Jurkat, Clone E6-1 (cell line): ENCODE data around the gene TGOLN2.
"Not testable (repeated sequence)": the region's sequence is repeated elsewhere in the genome, so short reads cannot be mapped to it uniquely, and the experiment has no call there.

Source experiments
- DNase-seq: peaks from one replicate; pipeline ENCODE4 v3.0.0-alpha.2; 2011; ENCODE audit warnings: low read depth, low spot score
- H3K4me3 ChIP-seq: 2 replicates; pipeline ENCODE4 v1.5.1; 2011; ENCODE audit warnings: mild to moderate bottlenecking, low read length, control low read depth, moderate library complexity

Gene TGOLN2

DNA sequence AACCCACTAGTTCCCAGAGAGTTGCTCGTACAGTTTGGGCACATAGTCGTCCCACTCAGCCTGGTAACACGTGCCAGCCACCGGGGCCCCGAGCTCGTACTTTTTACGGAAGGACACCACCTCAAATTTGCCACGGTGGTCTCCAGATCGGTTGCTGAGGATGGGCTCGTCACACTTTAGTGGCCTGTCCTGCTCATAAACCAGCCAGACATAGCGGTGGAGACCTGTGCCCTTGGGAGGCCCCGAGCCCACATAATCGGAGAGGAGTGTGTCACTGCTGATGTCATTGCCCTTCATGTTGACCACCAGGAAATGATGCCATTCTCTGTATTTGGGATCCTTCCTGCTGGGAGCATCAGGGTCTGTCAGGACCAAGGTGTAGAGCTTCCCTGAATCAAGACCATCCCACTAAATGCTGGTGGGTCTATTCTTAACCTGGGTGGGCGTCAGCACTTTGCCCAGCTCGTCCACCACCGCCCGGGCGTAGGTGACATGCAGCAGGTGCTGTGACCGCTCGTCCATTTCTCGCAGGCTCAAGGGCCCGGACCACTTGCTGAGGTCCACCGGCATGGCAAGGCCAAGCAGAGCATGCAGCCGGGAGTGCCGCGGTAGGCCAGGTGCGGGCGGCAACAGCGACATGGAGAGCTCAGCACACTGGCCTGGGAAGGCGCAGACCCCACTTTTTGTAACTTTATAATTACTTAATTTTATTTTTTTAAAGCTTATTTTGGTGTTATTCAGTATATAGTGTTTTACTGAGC, 13.7 kb upstream of the TGOLN2 start:
- no peak for DNase-seq
- no peak overlapping the region for H3K4me3 ChIP-seq

DNA sequence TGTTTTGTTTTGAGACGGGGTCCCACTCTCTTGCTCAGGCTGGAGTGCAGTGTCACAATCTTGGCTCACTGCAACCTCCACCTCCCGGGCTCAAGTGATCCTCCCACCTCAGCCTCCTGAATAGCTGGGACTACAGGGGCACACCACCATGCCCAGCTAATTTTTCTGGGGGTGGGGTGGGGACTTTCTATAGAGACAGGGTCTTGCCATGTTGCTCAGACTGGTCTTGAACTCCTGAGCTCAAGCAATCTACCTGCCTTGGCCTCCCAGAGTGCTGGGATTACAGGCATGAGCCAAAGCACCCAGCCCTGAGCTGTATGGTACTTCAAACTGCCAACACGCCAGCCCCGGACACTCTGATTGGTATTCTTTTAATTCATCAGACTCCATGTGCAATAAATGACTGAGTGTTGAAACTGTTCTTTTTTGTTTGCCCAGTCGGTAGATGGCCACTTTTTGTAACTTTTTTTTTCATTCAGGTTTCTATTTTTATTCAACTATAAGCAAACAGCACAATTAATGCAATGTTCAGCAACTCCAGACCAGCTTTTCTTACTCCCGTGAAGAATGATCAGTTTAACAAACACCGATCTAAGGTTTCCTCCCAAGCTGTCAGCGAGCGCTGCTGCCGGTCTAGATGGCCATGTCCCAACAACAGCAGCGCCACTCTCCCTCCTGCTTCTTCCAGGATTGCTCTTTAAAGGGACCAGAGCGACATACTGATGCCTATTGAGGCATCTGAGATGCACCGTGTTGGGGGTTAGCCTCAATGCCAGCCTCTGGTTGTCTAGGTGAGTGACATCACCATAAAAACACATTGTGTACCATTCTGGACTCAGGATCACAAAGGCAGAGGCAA, 12.5 kb upstream of the TGOLN2 start:
- no peak overlapping the region for H3K4me3 ChIP-seq
- DNase-seq: no peak

- H3K4me3 ChIP-seq: no peak overlapping the region
- DNase-seq: no peak
Observed at GRCh38 chr2:85334928-85335327, 7.1 kb upstream of the TGOLN2 start.

DNA sequence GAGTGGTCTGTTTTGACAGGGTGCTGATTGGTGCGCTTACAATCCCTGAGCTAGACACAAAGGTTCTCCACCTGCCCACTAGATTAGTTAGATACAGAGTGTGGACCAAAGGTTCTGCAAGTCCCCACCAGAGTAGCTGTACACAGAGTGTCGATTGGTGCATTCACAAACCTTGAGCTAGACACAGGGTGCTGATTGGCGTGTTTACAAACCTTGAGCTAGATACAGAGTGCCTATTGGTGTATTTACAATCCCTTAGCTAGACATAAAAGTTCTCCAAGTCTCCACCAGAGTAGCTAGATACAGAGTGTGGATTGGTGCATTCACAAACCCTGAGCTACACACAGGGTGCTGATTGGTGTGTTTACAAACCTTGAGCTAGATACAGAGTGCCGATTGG, 6.1 kb upstream of the TGOLN2 start:
- not testable (repeated sequence) for H3K4me3 ChIP-seq, DNase-seq

- no peak for DNase-seq
- no peak overlapping the region for H3K4me3 ChIP-seq
Observed at GRCh38 chr2:85330839-85331636, 3.2 kb upstream of the TGOLN2 start.

DNA sequence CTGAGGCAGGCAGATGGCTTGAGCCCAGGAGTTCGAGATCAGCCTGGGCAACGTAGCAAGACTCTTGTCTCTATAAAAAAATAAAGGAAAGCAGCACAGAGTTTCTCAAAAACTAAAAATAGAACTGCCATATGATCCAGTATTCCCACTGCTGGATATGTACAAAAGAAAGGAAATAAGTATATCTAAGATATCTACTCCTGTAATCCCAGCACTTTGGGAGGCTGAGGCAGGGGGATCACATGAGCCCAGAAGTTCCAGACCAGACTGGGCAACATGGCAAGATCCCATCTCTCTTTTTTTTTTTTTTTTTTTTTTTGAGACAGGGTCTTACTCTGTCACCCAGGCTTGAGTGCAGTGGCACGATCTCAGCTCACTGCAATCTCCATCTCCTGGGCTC, 1.9 kb upstream of the TGOLN2 start:
- not testable (repeated sequence) for DNase-seq, H3K4me3 ChIP-seq

DNA sequence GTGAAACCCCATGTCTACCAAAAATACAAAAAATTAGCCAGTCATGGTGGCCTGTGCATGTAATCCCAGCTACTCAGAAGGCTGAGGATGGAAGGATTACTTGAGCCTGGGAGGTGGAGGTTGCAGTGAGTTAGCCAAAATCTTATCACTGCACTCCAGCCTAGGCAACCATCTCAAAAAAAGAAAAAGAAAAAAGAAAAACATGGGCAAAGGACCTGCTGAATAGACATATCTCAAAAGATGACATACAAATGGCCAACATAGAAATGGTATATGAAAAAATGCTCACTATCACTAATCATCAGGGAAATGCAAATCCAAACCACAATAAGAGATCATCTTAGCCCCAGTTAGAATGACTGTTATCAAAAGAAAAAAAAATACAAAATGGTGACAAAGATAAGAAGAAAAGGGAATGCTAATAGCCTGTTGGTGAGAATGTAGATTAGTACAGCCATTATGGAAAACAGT, 1.4 kb upstream of the TGOLN2 start:
- no peak overlapping the region for H3K4me3 ChIP-seq
- DNase-seq: no peak

DNA sequence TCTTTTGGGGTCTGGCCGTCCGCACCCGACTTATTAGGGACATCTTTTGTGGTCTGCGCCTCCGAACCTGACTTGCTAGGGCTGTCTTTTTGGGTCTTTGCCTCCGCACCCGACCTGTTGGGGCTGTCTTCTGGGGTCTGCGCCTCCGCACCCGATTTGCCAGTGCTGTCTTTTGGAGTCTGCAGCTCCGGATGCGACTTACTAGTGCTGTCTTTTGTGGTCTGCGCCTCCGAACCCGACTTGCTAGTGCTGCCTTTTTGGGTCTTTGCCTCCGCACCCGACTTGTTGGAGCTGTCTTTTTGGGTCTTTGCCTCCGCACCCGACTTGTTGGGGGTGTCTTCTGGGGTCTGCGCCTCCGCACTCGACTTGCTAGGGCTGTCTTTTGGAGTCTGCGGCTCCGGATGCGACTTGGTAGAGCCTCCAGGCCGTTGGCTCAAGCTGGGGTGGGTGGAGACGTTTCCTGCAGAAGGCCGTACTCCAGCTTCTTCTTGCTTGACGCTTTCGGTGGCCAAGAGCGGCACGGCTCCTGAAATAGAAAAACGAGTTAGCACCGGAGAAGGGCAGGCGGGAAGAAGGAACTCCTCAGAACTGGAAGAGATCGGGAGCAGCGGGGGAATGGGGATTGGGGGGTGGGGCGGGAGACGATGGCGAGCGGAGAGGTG, 498 bp downstream of the TGOLN2 start:
- DNase-seq: peak; percentile 63

GRCh38 chr2:85326406-85327159, 1.2 kb downstream of the TGOLN2 start:
- peak overlapping the region; percentile 99 for H3K4me3 ChIP-seq
- peak; percentile 56 for DNase-seq

More for the DNA sequence above, 498 bp downstream of the TGOLN2 start:
- peak overlapping the region; percentile 99 for H3K4me3 ChIP-seq

GRCh38 chr2:85325466-85325811, 2.4 kb downstream of the TGOLN2 start:
- no peak overlapping the region for H3K4me3 ChIP-seq
- no peak for DNase-seq

GRCh38 chr2:85324639-85325465, 2.9 kb downstream of the TGOLN2 start:
- no peak overlapping the region for H3K4me3 ChIP-seq

DNA sequence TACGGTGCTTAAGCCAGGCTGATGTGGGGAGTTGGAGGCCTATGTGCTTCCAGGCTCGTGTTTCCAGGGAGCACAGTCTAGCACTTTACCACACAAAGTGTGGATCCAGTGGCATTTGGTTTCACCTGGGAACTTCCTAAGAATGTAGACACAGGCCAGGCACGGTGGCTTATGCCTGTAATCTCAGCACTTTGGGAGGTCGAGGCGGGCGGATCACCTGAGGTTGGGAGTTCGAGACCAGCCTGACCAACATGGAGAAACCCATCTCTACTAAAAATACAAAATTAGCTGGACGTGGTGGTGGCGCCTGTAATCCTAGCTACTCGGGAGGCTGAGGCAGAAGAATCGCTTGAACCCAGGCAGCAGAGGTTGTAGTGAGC, 3.8 kb downstream of the TGOLN2 start:
- DNase-seq, H3K4me3 ChIP-seq: not testable (repeated sequence)

More at GRCh38 chr2:85324639-85325465, 2.9 kb downstream of the TGOLN2 start:
- DNase-seq: no peak

- DNase-seq: no peak
- no peak overlapping the region for H3K4me3 ChIP-seq
Observed at GRCh38 chr2:85323351-85323987, 4.3 kb downstream of the TGOLN2 start.

DNA sequence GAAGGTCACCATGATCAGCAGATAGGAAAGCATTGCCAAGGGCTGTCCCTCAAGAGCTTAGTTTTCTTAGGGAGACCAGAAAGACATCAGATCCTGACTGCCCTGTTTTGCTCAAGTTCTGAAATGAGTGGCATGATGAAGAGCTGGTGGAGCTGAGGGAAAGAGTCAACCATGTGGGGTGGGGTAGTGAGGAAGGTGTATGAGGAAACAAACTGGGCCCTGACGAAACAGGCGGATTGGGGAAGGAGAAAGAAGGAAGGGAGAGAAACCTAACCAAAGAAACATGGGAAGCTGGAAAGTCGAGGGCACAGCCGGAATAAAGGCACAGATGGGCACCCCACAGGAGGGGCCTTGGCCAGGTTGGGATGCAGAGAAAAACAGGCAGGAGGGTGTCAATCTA, 8.0 kb downstream of the TGOLN2 start:
- no peak overlapping the region for H3K4me3 ChIP-seq
- no peak for DNase-seq

GRCh38 chr2:85318222-85319074, 9.3 kb downstream of the TGOLN2 start:
- no peak overlapping the region for H3K4me3 ChIP-seq

GRCh38 chr2:85315921-85316320, 11.9 kb downstream of the TGOLN2 start:
- not testable (repeated sequence) for H3K4me3 ChIP-seq, DNase-seq

More at GRCh38 chr2:85318222-85319074, 9.3 kb downstream of the TGOLN2 start:
- DNase-seq: no peak
